Pancreas (tissue), 10 donors: ENCODE results near the gene MAP2K2. TPM values are rescaled to one million over a fixed set of nuclear protein-coding genes. Genes with fewer than 3 reads are reported as not detected.

Experiments used
- ATAC-seq, 4 donors: fragments of 200-7000 bp; cut with Tn5 transposase; one replicate each; pipeline versions ENCODE4 v1.8.0 to v1.9.1; 2020; ENCODE audit warnings: mild to moderate bottlenecking in 4 of 4, moderate library complexity in 4 of 4
- DNase-seq, 6 donors: peaks; one replicate each; pipeline ENCODE4 v3.0.0-alpha.2; 2020
- FAIRE-seq: peaks from 2 replicates; lab custom pipeline; 2012; peaks lifted over from hg19 to GRCh38; lab: Jason Lieb, UNC
- H3K27ac ChIP-seq, 4 donors: fragments of 200-600 bp; sonication (generic); 1 replicate in 3 of 4; 2 replicates in 1 of 4; pipeline versions ENCODE4 v1.5.0 to v1.8.0; 2020
- H3K27me3 ChIP-seq, 4 donors: fragments of 200-600 bp; one replicate each; pipeline ENCODE4 v1.8.0; 2021
- H3K36me3 ChIP-seq, 3 donors: fragments of 200-600 bp; sonication (generic) in 1 of 3; one replicate each; pipeline versions ENCODE4 v1.5.0 to v1.8.0; 2020 to 2021
- H3K4me1 ChIP-seq, 3 donors: fragments of 200-600 bp; one replicate each; pipeline ENCODE4 v1.8.0; 2021
- H3K4me3 ChIP-seq, 4 donors: fragments of 200-600 bp; sonication (generic) in 2 of 4; one replicate each; pipeline versions ENCODE4 v1.5.0 to v1.8.0; 2020 to 2021
- H3K9me3 ChIP-seq, 4 donors: fragments of 200-600 bp; one replicate each; pipeline ENCODE4 v1.8.0; 2021
- CTCF ChIP-seq, 4 donors: fragments of 200-600 bp; sonication (generic) in 3 of 4; IDR thresholded peaks; one replicate each; pipeline versions ENCODE4 v1.5.0 to v1.8.0; 2021; ENCODE audit warnings: antibody characterized with exemption in 4 of 4
- WGBS, 2 donors: extraction: QIAGEN DNeasy Blood & Tissue Kit; methylation state at CpG; one replicate each; pipeline ENCODE4 v1.1.7; 2013; 5-methylcytosine and 5-hydroxymethylcytosine counted together
- intact Hi-C, 3 donors: fragments of 100-400 bp; cut with DNase I; formaldehyde crosslinking; loops; one replicate each; pipeline versions ENCODE4 v1.11.1 to v1.14.2; 2022
- polyA plus RNA-seq, 2 donors: library from polyadenylated mRNA; stranded (reverse); fragments of 200-250 nt; gene quantifications; one replicate each; pipeline ENCODE4 v1.2.3, GENCODE V29; 2013
- total RNA-seq, 6 donors: library from RNA; stranded (reverse); fragmentation: NEBNext Ultra II Directional in 4 of 6; extraction: Animal tissue kit (Norgen Biotek cat#: 25700) in 4 of 6; gene quantifications; one replicate each; pipeline versions ENCODE4 v1.2.1 to v1.2.4, GENCODE V29; 2021 to 2023
- donor health status: healthy with polysubstance abuse.
- donor health status: DM: no; HTN: no; CAD: no; lungs with moderate emphysema.
- donor health status: DM: no; HTN: no; CAD: no.
- donor health status: control.
- donor health status: control.
- donor health status: Bipolar disorder and iron deficiency.
- donor health status: DM: yes; HTN: yes; CAD: no.
- donor health status: DM: no; HTN: no; CAD: no.
- donor health status: DM: no; HTN: no; CAD: no.
- donor health status: DM: yes; HTN: yes; CAD: no.

Gene MAP2K2
- total and polyA plus RNA-seq, 8 donors: 52.4 to 183 (median 74.2) TPM

- H3K36me3 ChIP-seq: no peaks in the 10 kb centered on the region
- DNase-seq (peak in 1 of 6 donors; percentile 31), ATAC-seq (no peak), FAIRE-seq (no peak)
- peaks cover 10 to 14% (median 12%) of the 10 kb centered on the region in 3 donors for H3K4me1 ChIP-seq
- H3K4me3 ChIP-seq: no peak overlapping the region
- no peak for TF ChIP-seq CTCF (IDR thresholded peaks at IDR 0.05)
- no peak overlapping the region for H3K27ac ChIP-seq
- intact Hi-C loops: no loop called here
- H3K27me3 ChIP-seq: no peaks in the 10 kb centered on the region
- 84 to 86% methylated on average over 31 of the region's 31 CpGs for WGBS, 2 donors
- H3K9me3 ChIP-seq: no peaks in the 10 kb centered on the region
These were observed 79.8 kb downstream of the MAP2K2 start for GRCh38 chr19:4043966-4044715.

GRCh38 chr19:4043401-4043800, 80.5 kb downstream of the MAP2K2 start:
- peak in 1 of 6 donors; percentile 32 for DNase-seq
- TF ChIP-seq CTCF (IDR thresholded peaks at IDR 0.05): no peak
- Histone ChIP-seq H3K27me3 (no peaks in the 10 kb centered on the region), H3K9me3 (no peaks in the 10 kb centered on the region), H3K36me3 (no peaks in the 10 kb centered on the region), H3K4me1 (peaks cover 10 to 14% (median 12%) of the 10 kb centered on the region in 3 donors), H3K4me3 (no peak overlapping the region), H3K27ac (peak overlapping the region in 1 of 4 donors; percentile 79)
- intact Hi-C loops: no loop called here
- no peak for FAIRE-seq
- WGBS, 2 donors: 72 to 74% methylated on average over 11 of the region's 11 CpGs
- no peak for ATAC-seq

- intact Hi-C loops: no loop called here
- FAIRE-seq (no peak), DNase-seq (peak; percentile 71 to 90 (median 78)), ATAC-seq (peak; percentile 84 to 95 (median 88))
- no peaks in the 10 kb centered on the region for H3K9me3 ChIP-seq
- no peak overlapping the region for H3K4me3 ChIP-seq
- H3K27ac ChIP-seq: peak overlapping the region; percentile 52 to 79 (median 60)
- 19 to 21% methylated on average over 10 to 14 of the region's 14 CpGs for WGBS, 2 donors
- no peaks in the 10 kb centered on the region for H3K27me3 ChIP-seq
- H3K36me3 ChIP-seq: peaks cover 0 to 4% (median 0%) of the 10 kb centered on the region in 3 donors
- H3K4me1 ChIP-seq: peaks cover 10 to 14% (median 12%) of the 10 kb centered on the region in 3 donors
- no peak for TF ChIP-seq CTCF (IDR thresholded peaks at IDR 0.05)
These were observed 81.2 kb downstream of the MAP2K2 start for GRCh38 chr19:4042731-4043082.

- ATAC-seq (peak; percentile 26 to 67 (median 48)), DNase-seq (peak in 3 of 6 donors; percentile 33 to 61 (median 47)), FAIRE-seq (no peak)
- Histone ChIP-seq H3K4me1 (peaks cover 10 to 14% (median 12%) of the 10 kb centered on the region in 3 donors), H3K4me3 (no peak overlapping the region), H3K36me3 (peaks cover 0 to 9% (median 0%) of the 10 kb centered on the region in 3 donors), H3K9me3 (no peaks in the 10 kb centered on the region), H3K27me3 (no peaks in the 10 kb centered on the region), H3K27ac (peak overlapping the region; percentile 52 to 79 (median 60))
- intact Hi-C loops: no loop called here
- 70 to 77% methylated on average over 14 of the region's 14 CpGs for WGBS, 2 donors
- TF ChIP-seq CTCF (IDR thresholded peaks at IDR 0.05): no peak
These were observed 81.7 kb downstream of the MAP2K2 start for GRCh38 chr19:4042064-4042730.

Other genes starting within 250 kb of the MAP2K2 start
- gene ATCAY, start 243.4 kb downstream of the MAP2K2 start, total RNA-seq: under 1 TPM; 0.09 to 0.67 (median 0.27) TPM
- gene ATCAY, start 243.4 kb downstream of the MAP2K2 start, polyA plus RNA-seq: under 1 TPM; 0.04 to 0.70 TPM
- gene NMRK2, start 191.1 kb downstream of the MAP2K2 start, total RNA-seq: under 1 TPM in 1 of 6 donors, not detected in 5; 0.55 TPM
- under 1 TPM; 0.23 to 0.33 TPM for gene NMRK2, start 191.1 kb downstream of the MAP2K2 start, polyA plus RNA-seq
- gene DAPK3, start 153.0 kb downstream of the MAP2K2 start, total RNA-seq: 10 to 100 TPM; 20.6 to 40.1 (median 27.4) TPM
- gene DAPK3, start 153.0 kb downstream of the MAP2K2 start, polyA plus RNA-seq: 10 to 100 TPM; 50.6 to 61.4 TPM
- gene EEF2, start 138.7 kb downstream of the MAP2K2 start, total RNA-seq: 1,000 to 10,000 TPM; 2,199 to 4,238 (median 2,879) TPM
- 1,000 to 10,000 TPM in 1 of 2 donors, 100 to 1,000 TPM in 1; 545 to 1,088 TPM for gene EEF2, start 138.7 kb downstream of the MAP2K2 start, polyA plus RNA-seq
- 10 to 100 TPM; 13.4 to 25.3 (median 16.1) TPM for gene PIAS4, start 116.4 kb downstream of the MAP2K2 start, total RNA-seq
- 10 to 100 TPM; 12.8 to 14.8 TPM for gene PIAS4, start 116.4 kb downstream of the MAP2K2 start, polyA plus RNA-seq
- gene ZBTB7A, start 57.2 kb downstream of the MAP2K2 start, total RNA-seq: 10 to 100 TPM; 10.9 to 25.0 (median 15.6) TPM
- gene ZBTB7A, start 57.2 kb downstream of the MAP2K2 start, polyA plus RNA-seq: 1 to 10 TPM; 6.1 to 9.3 TPM
- under 1 TPM in 1 of 6 donors, not detected in 5; 0.67 TPM for gene CREB3L3, start 29.5 kb upstream of the MAP2K2 start, total RNA-seq
- gene CREB3L3, start 29.5 kb upstream of the MAP2K2 start, polyA plus RNA-seq: under 1 TPM in 1 of 2 donors, not detected in 1; 0.27 TPM
- 10 to 100 TPM; 10.9 to 16.6 (median 12.4) TPM for gene SIRT6, start 58.4 kb upstream of the MAP2K2 start, total RNA-seq
- gene SIRT6, start 58.4 kb upstream of the MAP2K2 start, polyA plus RNA-seq: 10 to 100 TPM; 30.8 to 47.4 TPM
- 1 to 10 TPM in 5 of 6 donors, under 1 TPM in 1; 0.70 to 2.6 (median 1.5) TPM for gene ANKRD24, start 58.6 kb upstream of the MAP2K2 start, total RNA-seq
- gene ANKRD24, start 58.6 kb upstream of the MAP2K2 start, polyA plus RNA-seq: 10 to 100 TPM in 1 of 2 donors, 1 to 10 TPM in 1; 7.8 to 14.2 TPM
- 1 to 10 TPM in 4 of 6 donors, not detected in 2; 1.1 to 2.2 (median 1.3) TPM for gene EBI3, start 105.4 kb upstream of the MAP2K2 start, total RNA-seq
- gene EBI3, start 105.4 kb upstream of the MAP2K2 start, polyA plus RNA-seq: under 1 TPM; 0.52 to 0.87 TPM
- gene YJU2, start 123.0 kb upstream of the MAP2K2 start, total RNA-seq: 10 to 100 TPM in 4 of 6 donors, 1 to 10 TPM in 2; 9.8 to 13.9 (median 11.2) TPM
- 10 to 100 TPM; 25.0 to 32.0 TPM for gene YJU2, start 123.0 kb upstream of the MAP2K2 start, polyA plus RNA-seq
- gene SHD, start 155.1 kb upstream of the MAP2K2 start, total RNA-seq: not detected
- gene SHD, start 155.1 kb upstream of the MAP2K2 start, polyA plus RNA-seq: not detected
- gene TMIGD2, start 178.3 kb upstream of the MAP2K2 start, total RNA-seq: under 1 TPM in 2 of 6 donors, not detected in 4; 0.16 to 0.28 TPM
- not detected for gene TMIGD2, start 178.3 kb upstream of the MAP2K2 start, polyA plus RNA-seq
- gene FSD1, start 180.5 kb upstream of the MAP2K2 start, total RNA-seq: under 1 TPM in 1 of 6 donors, not detected in 5; 0.50 TPM
- gene FSD1, start 180.5 kb upstream of the MAP2K2 start, polyA plus RNA-seq: under 1 TPM in 1 of 2 donors, not detected in 1; 0.21 TPM
- 10 to 100 TPM; 17.4 to 45.4 (median 23.3) TPM for gene STAP2, start 214.7 kb upstream of the MAP2K2 start, total RNA-seq
- 10 to 100 TPM; 46.6 to 65.5 TPM for gene STAP2, start 214.7 kb upstream of the MAP2K2 start, polyA plus RNA-seq
- gene MPND, start 219.4 kb upstream of the MAP2K2 start, total RNA-seq: 10 to 100 TPM; 11.8 to 20.0 (median 14.9) TPM
- gene MPND, start 219.4 kb upstream of the MAP2K2 start, polyA plus RNA-seq: 10 to 100 TPM; 16.7 to 18.9 TPM